OCI-LY3 (cell line): ENCODE measurements around the gene KIF6.

Experiments
- EZH2phosphoT487 ChIP-seq: fragments of 200-600 bp; shearing (Covaris generic); IDR thresholded peaks from 2 replicates; pipeline ENCODE4 v1.6.1; 2018; ENCODE audit warnings: antibody characterized with exemption, mixed run types, low read depth
- TF ChIP-seq, protein P1 (sequence below): fragments of 200-600, 300-600 bp; sonication (generic); IDR thresholded peaks from 2 replicates; pipeline ENCODE4 v1.5.1; 2014; ENCODE audit warnings: antibody characterized with exemption, low read length, low read depth

DNA sequence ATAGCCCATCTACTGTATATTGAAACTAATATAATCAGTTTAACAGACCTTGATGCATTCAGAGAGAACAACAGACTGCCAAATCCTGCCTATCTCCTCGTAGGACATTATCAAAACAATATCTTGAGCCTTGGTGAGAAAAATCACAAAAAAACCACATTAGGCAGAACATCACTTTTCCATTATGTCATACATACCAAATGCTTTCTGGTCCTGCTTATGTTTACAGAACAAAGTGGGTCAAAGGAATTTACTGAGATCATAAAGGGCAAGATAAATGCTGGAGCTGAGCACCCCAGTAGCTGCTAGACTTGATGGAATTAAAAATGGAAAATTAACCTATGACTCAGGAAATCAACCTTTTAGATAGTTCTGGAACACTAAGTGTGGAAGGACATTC, 207.5 kb downstream of the KIF6 start:
- no peak for TF ChIP-seq EZH2phosphoT487
- TF ChIP-seq, protein P1, sequence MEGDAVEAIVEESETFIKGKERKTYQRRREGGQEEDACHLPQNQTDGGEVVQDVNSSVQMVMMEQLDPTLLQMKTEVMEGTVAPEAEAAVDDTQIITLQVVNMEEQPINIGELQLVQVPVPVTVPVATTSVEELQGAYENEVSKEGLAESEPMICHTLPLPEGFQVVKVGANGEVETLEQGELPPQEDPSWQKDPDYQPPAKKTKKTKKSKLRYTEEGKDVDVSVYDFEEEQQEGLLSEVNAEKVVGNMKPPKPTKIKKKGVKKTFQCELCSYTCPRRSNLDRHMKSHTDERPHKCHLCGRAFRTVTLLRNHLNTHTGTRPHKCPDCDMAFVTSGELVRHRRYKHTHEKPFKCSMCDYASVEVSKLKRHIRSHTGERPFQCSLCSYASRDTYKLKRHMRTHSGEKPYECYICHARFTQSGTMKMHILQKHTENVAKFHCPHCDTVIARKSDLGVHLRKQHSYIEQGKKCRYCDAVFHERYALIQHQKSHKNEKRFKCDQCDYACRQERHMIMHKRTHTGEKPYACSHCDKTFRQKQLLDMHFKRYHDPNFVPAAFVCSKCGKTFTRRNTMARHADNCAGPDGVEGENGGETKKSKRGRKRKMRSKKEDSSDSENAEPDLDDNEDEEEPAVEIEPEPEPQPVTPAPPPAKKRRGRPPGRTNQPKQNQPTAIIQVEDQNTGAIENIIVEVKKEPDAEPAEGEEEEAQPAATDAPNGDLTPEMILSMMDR, result no peak
